WI38 (cell line): ENCODE data around the gene GTF3C1.
"Not testable (repeated sequence)": the region's sequence is repeated elsewhere in the genome, so short reads cannot be mapped to it uniquely, and the experiment has no call there.

Experiments
- H3K4me3 ChIP-seq: 2 replicates; pipeline ENCODE4 v1.5.1; 2011; ENCODE audit warnings: low read depth, mild to moderate bottlenecking, control low read depth, low read length
- CTCF ChIP-seq: IDR thresholded peaks from 2 replicates; pipeline ENCODE4 v1.5.1; 2012; ENCODE audit warnings: low read depth, mild to moderate bottlenecking, control low read depth, low read length

Gene GTF3C1

GRCh38 chr16:27460213-27460612 lies 89.5 kb downstream of the GTF3C1 start:
- no peak overlapping the region for H3K4me3 ChIP-seq
- TF ChIP-seq CTCF = no peak

- no peak for TF ChIP-seq CTCF
These were observed 90.6 kb downstream of the GTF3C1 start for GRCh38 chr16:27458987-27459688.

DNA sequence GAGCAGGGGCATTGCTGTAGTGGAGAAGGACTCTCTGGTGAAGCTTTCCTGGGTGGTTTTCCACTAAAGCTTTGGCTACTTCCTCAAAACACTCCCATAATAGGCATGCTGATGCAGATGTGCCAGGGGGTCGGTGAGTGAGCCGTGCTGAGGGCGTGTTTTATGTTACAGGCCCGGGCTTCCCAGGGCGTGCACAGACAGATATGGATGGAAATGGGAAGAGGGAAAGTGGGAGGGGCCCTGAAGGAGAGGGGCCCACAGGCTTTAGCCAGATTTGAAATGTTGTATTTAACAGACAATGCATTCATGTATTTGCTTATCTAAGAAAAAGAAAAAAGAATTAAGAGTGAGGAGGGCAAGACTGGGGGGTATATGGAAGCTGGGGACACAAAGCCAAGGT lies 91.5 kb downstream of the GTF3C1 start:
- H3K4me3 ChIP-seq = no peak overlapping the region
- TF ChIP-seq CTCF = no peak

More at GRCh38 chr16:27458987-27459688, 90.6 kb downstream of the GTF3C1 start:
- H3K4me3 ChIP-seq = no peak overlapping the region

DNA sequence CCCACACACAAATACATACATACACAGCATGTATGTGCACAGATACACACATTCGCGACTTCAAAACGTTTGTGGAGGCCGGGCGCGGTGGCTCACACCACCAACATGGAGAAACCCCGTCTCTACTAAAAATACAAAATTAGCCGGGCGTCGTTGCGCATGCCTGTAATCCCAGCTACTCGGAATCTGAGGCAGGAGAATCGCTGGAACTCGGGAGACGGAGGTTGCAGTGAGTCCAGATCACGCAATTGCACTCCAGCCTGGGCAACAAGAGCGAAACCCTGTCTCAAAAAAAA lies 92.2 kb downstream of the GTF3C1 start:
- not testable (repeated sequence) for H3K4me3 ChIP-seq

DNA sequence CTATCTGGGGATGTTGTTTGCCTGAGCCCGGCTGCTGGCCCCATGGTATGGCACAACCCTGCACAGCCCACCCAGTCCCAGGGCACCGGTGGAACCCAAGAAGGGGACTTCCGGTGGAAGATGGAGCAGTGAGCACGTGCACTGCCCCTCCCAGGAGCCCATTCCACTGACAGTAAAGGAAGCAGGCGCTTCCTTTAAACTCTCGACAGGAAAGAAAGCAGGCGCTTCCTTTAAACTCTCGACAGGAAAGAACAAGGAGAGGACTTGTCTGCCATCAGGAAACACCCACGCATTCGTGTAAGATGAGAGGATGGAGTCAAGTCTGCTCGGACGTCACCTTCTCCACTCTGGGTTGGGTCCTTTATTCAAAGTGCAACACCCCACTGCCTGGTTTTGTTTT lies 94.0 kb downstream of the GTF3C1 start:
- no peak for TF ChIP-seq CTCF
- H3K4me3 ChIP-seq = no peak overlapping the region

- H3K4me3 ChIP-seq = no peak overlapping the region
- no peak for TF ChIP-seq CTCF
These were observed 96.3 kb downstream of the GTF3C1 start for GRCh38 chr16:27453494-27453825.

DNA sequence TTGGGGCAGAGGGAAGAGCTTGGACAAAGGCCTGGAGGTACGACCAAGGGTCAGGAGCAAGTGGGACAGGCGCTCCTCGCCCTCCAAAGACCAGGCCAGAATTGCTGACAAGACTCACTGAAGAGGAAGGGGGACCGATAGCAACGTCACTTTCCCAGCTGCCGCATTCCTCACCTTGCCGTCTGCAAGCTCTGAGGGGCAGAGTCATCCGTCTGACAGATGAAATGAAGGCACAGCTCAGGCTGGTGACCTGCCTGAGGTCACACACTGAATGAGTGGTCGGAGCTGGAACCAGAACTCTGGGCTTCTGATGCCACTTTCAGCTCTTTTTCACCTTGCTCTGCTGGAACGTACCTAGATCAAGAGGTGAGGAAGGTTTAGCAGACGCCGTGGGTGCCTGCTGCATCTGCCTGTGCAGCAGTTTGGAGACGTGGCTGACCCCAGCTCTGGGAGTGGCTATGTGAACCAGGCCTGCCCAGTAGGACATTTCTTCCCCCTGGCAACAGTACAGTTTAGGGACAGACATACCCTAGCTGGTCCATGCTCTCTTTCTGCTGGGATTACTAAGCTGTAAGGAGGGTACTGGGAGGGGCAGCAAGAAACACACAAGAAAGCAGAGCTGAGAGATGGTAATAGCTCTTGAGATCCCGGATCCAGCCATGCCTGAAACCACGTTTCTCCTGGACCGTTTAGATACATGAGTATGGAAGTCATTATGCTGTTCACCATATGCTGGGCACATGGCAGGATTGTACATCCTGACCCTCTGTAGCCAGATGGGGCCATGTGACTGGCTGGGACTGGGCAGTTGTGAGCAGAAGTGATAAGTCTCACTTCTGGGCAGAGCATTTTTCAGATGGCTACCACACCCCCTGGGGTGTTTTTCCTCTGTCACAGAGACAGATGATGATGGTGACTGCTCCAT lies 96.9 kb downstream of the GTF3C1 start:
- no peak overlapping the region for H3K4me3 ChIP-seq
- TF ChIP-seq CTCF = no peak

- TF ChIP-seq CTCF = no peak
- no peak overlapping the region for H3K4me3 ChIP-seq
These were observed 99.5 kb downstream of the GTF3C1 start for GRCh38 chr16:27450196-27450549.
